ENCODE measurements around the gene LDB2.

GRCh38 chr4:16492872-16493271, 405.6 kb downstream of the LDB2 start:
- TF ChIP-seq POLR2A (IDR thresholded peaks at IDR 0.05; ENCODE audit: low read length) (no peak), GATA1 (IDR thresholded peaks at IDR 0.05; ENCODE audit: low read depth, low read length) (no peak)

Data from erythroblast (primary cell).